Brain pericyte (primary cell): ENCODE results near the gene TOPORS.

Experiments
- DNase-seq: peaks from one replicate; pipeline ENCODE4 v3.0.0-alpha.2; 2012; ENCODE audit warnings: low read depth, low spot score

The TOPORS gene

GRCh38 chr9:32503008-32503407, 49.4 kb downstream of the TOPORS start:
- DNase-seq = no peak

- no peak for DNase-seq
Observed at GRCh38 chr9:32502464-32502863, 49.9 kb downstream of the TOPORS start.

GRCh38 chr9:32501868-32502267, 50.5 kb downstream of the TOPORS start:
- no peak for DNase-seq

GRCh38 chr9:32500768-32501167, 51.6 kb downstream of the TOPORS start:
- no peak for DNase-seq

- DNase-seq = no peak
Observed at GRCh38 chr9:32497921-32498320, 54.5 kb downstream of the TOPORS start.

- no peak for DNase-seq
Observed at GRCh38 chr9:32490601-32491000, 61.8 kb downstream of the TOPORS start.
